HepG2 (cell line): Measurements from ENCODE around the gene PPIL6. TPM values are rescaled to one million over a fixed set of nuclear protein-coding genes. Genes with fewer than 3 reads are reported as not detected.
A peak's percentile ranks its signal among the peaks of the same experiment; 100 is the strongest.

Source experiments
- ATAC-seq: fragments of 200-7000 bp; cut with Tn5 transposase; 3 replicates; pipeline ENCODE4 v1.9.1; 2020; ENCODE audit warnings: mild to moderate bottlenecking, moderate library complexity
- BruUV-seq: library from RNA; stranded (reverse); fragments of 400-500 nt; replicated peaks from 2 replicates; lab custom pipeline; 2021; lab: Mats Ljungman, UMichigan
- CTCF ChIA-PET: fragments of 300-600 bp; formaldehyde crosslinking; extraction: SDS; loops from one replicate; lab custom pipeline; 2021; ENCODE audit warnings: low total read pairs, inconsistent platforms, low intra/inter-chr PET ratio; lab: Yijun Ruan, JAX
- POLR2A ChIA-PET: fragments of 350-600 bp; sonication (Branson Sonifier 250); formaldehyde crosslinking; loops from one replicate; lab custom pipeline; 2020; ENCODE audit warnings: antibody characterized with exemption, inconsistent platforms; lab: Yijun Ruan, JAX
- DNase-seq: peaks from one replicate; pipeline ENCODE4 v3.0.0-alpha.2; 2015; ENCODE audit warnings: low spot score
- FAIRE-seq: peaks from 3 replicates; lab custom pipeline; 2011; peaks lifted over from hg19 to GRCh38; lab: Jason Lieb, UNC
- H2AFZ ChIP-seq: one replicate; pipeline ENCODE4 v1.6.1; 2011; ENCODE audit warnings: low read length, inconsistent platforms
- H3K27ac ChIP-seq: fragments of 300-600 bp; 3 replicates; pipeline ENCODE4 v1.8.0; 2011; ENCODE audit warnings: mixed run types, mild to moderate bottlenecking, mixed read lengths, low read length, inconsistent platforms; ENCODE audit not compliant: insufficient read depth; ENCODE audit errors: extremely low read length
- H3K27me3 ChIP-seq, 2 experiments: fragments of 200-600 bp in 1 of 2; 2 replicates in 1 of 2; 3 replicates in 1 of 2; pipeline versions ENCODE4 v1.6.0 to v1.8.0; 2011; ENCODE audit warnings: low read length in 2 of 2, mild to moderate bottlenecking in 2 of 2, moderate library complexity in 2 of 2, inconsistent platforms in 1 of 2; ENCODE audit not compliant: insufficient read depth in 2 of 2, control insufficient read depth in 1 of 2
- H3K36me3 ChIP-seq, 2 experiments: fragments of 200-600 bp in 1 of 2; replicated peaks in 1 of 2; 2 replicates in 1 of 2; 3 replicates in 1 of 2; pipeline versions ENCODE4 v1.5.1 to v1.8.0; 2011; ENCODE audit warnings: low read length in 2 of 2, inconsistent platforms in 1 of 2; ENCODE audit not compliant: insufficient read depth in 2 of 2, control insufficient read depth in 1 of 2
- H3K4me1 ChIP-seq: 2 replicates; pipeline ENCODE4 v1.5.1; 2012; ENCODE audit warnings: low read length, inconsistent platforms; ENCODE audit not compliant: insufficient read depth
- H3K4me2 ChIP-seq: 2 replicates; pipeline ENCODE4 v1.6.0; 2011; ENCODE audit warnings: low read depth, low read length, inconsistent platforms
- H3K4me3 ChIP-seq, 3 experiments: fragments of 200-600 bp in 1 of 3; sonication (generic), shearing (Covaris generic) in 1 of 3; replicated peaks in 1 of 3; 2 replicates each; pipeline ENCODE4 v1.5.1; 2011 to 2016; ENCODE audit warnings: low read length in 3 of 3, inconsistent platforms in 2 of 3, low read depth in 2 of 3, mild to moderate bottlenecking in 2 of 3, control low read depth in 1 of 3, mixed read lengths in 1 of 3; ENCODE audit not compliant: insufficient read depth in 1 of 3
- H3K79me2 ChIP-seq: one replicate; pipeline ENCODE4 v1.6.1; 2011; ENCODE audit warnings: low read length, inconsistent platforms; ENCODE audit not compliant: insufficient read depth
- H3K9ac ChIP-seq: 2 replicates; pipeline ENCODE4 v1.6.0; 2011; ENCODE audit warnings: mild to moderate bottlenecking, low read depth, low read length, inconsistent platforms; ENCODE audit not compliant: insufficient read depth
- H3K9me3 ChIP-seq: 2 replicates; pipeline ENCODE4 v1.5.1; 2012; ENCODE audit warnings: mild to moderate bottlenecking, low read length
- H4K20me1 ChIP-seq: 2 replicates; pipeline ENCODE4 v1.6.0; 2011; ENCODE audit warnings: inconsistent platforms, mild to moderate bottlenecking, low read length, moderate library complexity; ENCODE audit not compliant: insufficient read depth
- ATF7 ChIP-seq, 2 experiments: fragments of 450-650 bp in 1 of 2; sonication (generic) in 1 of 2; formaldehyde crosslinking in 1 of 2; IDR thresholded peaks; 2 replicates each; pipeline versions ENCODE4 v1.4.0 to v1.6.1; 2016 to 2020; ENCODE audit warnings: antibody characterized with exemption in 1 of 2, mild to moderate bottlenecking in 1 of 2, missing genetic modification reagents in 1 of 2
- DBP ChIP-seq: sonication (generic); formaldehyde crosslinking; IDR thresholded peaks from 2 replicates; pipeline ENCODE4 v1.4.0; 2020; ENCODE audit warnings: missing genetic modification reagents; ENCODE audit errors: not compliant biosample characterization
- HDAC2 ChIP-seq: sonication (generic); formaldehyde crosslinking; IDR thresholded peaks from 2 replicates; pipeline ENCODE4 v1.4.0; 2020; ENCODE audit warnings: missing genetic modification reagents
- IKZF1 ChIP-seq: fragments of 450-650 bp; IDR thresholded peaks from 2 replicates; pipeline ENCODE4 v1.7.1; 2016
- NR3C1 ChIP-seq: sonication (generic); formaldehyde crosslinking; IDR thresholded peaks from 2 replicates; pipeline ENCODE4 v1.4.0; 2020; ENCODE audit warnings: missing genetic modification reagents
- ZKSCAN1 ChIP-seq: fragments of 150-350 bp; IDR thresholded peaks from 2 replicates; pipeline ENCODE4 v1.6.1; 2014; ENCODE audit warnings: low read length
- ZNF136 ChIP-seq: sonication (generic); formaldehyde crosslinking; IDR thresholded peaks from 2 replicates; pipeline ENCODE4 v1.8.1; 2022; ENCODE audit warnings: low read depth, mild to moderate bottlenecking, moderate library complexity, missing genetic modification reagents
- ZNF142 ChIP-seq: sonication (generic); formaldehyde crosslinking; IDR thresholded peaks from 2 replicates; pipeline ENCODE4 v1.4.0; 2020; ENCODE audit warnings: missing genetic modification reagents
- ZNF143 ChIP-seq: sonication (generic); formaldehyde crosslinking; IDR thresholded peaks from 2 replicates; pipeline ENCODE4 v1.4.0; 2020; ENCODE audit warnings: missing genetic modification reagents
- ZNF180 ChIP-seq: sonication (generic); formaldehyde crosslinking; IDR thresholded peaks from 2 replicates; pipeline ENCODE4 v1.4.0; 2020; ENCODE audit warnings: low read depth, missing genetic modification reagents, borderline replicate concordance
- ZNF552 ChIP-seq: sonication (generic); formaldehyde crosslinking; IDR thresholded peaks from 2 replicates; pipeline ENCODE4 v1.9.0; 2022; ENCODE audit warnings: missing genetic modification reagents, mild to moderate bottlenecking, borderline replicate concordance
- ZNF75D ChIP-seq: sonication (generic); formaldehyde crosslinking; IDR thresholded peaks from 2 replicates; pipeline ENCODE4 v1.8.1; 2023; ENCODE audit warnings: missing genetic modification reagents, mild to moderate bottlenecking, borderline replicate concordance
- WGBS: methylation state at CpG from one replicate; pipeline ENCODE4 v1.1.6; 2017; ENCODE audit warnings: low lambda C conversion rate; 5-methylcytosine and 5-hydroxymethylcytosine counted together
- in situ Hi-C: cut with HindIII; loops from 2 replicates; pipeline ENCODE4 v1.10.0; 2017; ENCODE audit warnings: low pct_unique_long_range_greater_than_20kb; ENCODE audit not compliant: extremely low pct_ligation_motif_present
- intact Hi-C: fragments of 100-400 bp; cut with micrococcal nuclease; formaldehyde crosslinking; loops from one replicate; pipeline ENCODE4 v1.10.0; 2022; ENCODE audit not compliant: unreplicated experiment
- polyA plus RNA-seq, 8 experiments: library from polyadenylated mRNA; depleted of rRNA in 3 of 8; stranded (reverse) in 7 of 8; unstranded in 1 of 8; fragments of >200 nt; fragmentation: Illumina TruSeq in 4 of 8; extraction: Trizol in 4 of 8; gene quantifications; 2 replicates each; pipeline versions ENCODE4 v1.2.1 to v1.2.3, GENCODE V29; 2011 to 2016; ENCODE audit warnings: low read depth in 4 of 8, missing spikeins in 1 of 8, mixed read lengths in 1 of 8; ENCODE audit not compliant: insufficient read depth in 1 of 8
- total RNA-seq, 5 experiments: library from RNA; depleted of rRNA; stranded (reverse); fragments of >200 nt; fragmentation: Illumina TruSeq; extraction: Trizol; gene quantifications; 2 replicates each; pipeline ENCODE4 v1.2.3, GENCODE V29; 2016; ENCODE audit warnings: low read depth in 1 of 5

Gene PPIL6
- total and polyA plus RNA-seq, 2 of the 13 experiments (the other 11 are each of a cell fraction or from before 2014, with no cell fraction given): 0.22 to 0.46 TPM

- Histone ChIP-seq H3K4me3 (peak overlapping the region; percentile 95 to 99 (median 99)), H3K27ac (no peak overlapping the region), H2AFZ (no peak overlapping the region), H3K4me1 (peaks cover 27% of the 10 kb centered on the region), H3K36me3 (peaks cover 10 to 43% of the 10 kb centered on the region in 2 experiments), H3K4me2 (peak overlapping the region; percentile 96), H4K20me1 (peaks cover 45% of the 10 kb centered on the region), H3K9me3 (no peaks in the 10 kb centered on the region), H3K79me2 (peaks cover 66% of the 10 kb centered on the region), H3K27me3 (no peaks in the 10 kb centered on the region; a peak in 1 of 5 replicates), H3K9ac (peak overlapping the region; percentile 99; the same call in 1 of the 2 replicates)
- no TSS peak for BruUV-seq
- ATAC-seq (no peak), FAIRE-seq (no peak), DNase-seq (no peak)
- POLR2A ChIA-PET: no interaction called here
- 23% methylated on average over 2 of the region's 2 CpGs for WGBS
- CTCF ChIA-PET: no interaction called here
- intact Hi-C loops (loop anchor here (5.0 kb wide), 1 partner anchor 282 kb away; the partner anchor contains the start of gene CEP57L1), in situ Hi-C loops (loop anchor here (5.0 kb wide), 2 partner anchors 63 to 192 kb away; partner anchors contain the start of genes PPIL6 and SMPD2)
- no peak for TF ChIP-seq ZNF180 (CRISPR knock-in tag)
These were observed 60.7 kb downstream of the PPIL6 start for GRCh38 chr6:109379711-109380110.

- no peak overlapping the region for H3K9ac ChIP-seq
- no peak overlapping the region for H3K27ac ChIP-seq
- no peak overlapping the region for H3K4me2 ChIP-seq
- ATAC-seq (no peak), DNase-seq (no peak), FAIRE-seq (no peak)
- peaks cover 20 to 60% of the 10 kb centered on the region in 2 experiments for H3K36me3 ChIP-seq
- H3K4me3 ChIP-seq: no peak overlapping the region
- CTCF ChIA-PET: no interaction called here
- in situ Hi-C loops: no loop called here
- POLR2A ChIA-PET: no interaction called here
- H3K27me3 ChIP-seq: no peaks in the 10 kb centered on the region; a peak in 1 of 5 replicates
- no TSS peak for BruUV-seq
- peaks cover 23% of the 10 kb centered on the region for H3K4me1 ChIP-seq
- peaks cover 69% of the 10 kb centered on the region for H3K79me2 ChIP-seq
- H4K20me1 ChIP-seq: peaks cover 45% of the 10 kb centered on the region
- H3K9me3 ChIP-seq: no peaks in the 10 kb centered on the region
- no peak overlapping the region for H2AFZ ChIP-seq
- intact Hi-C loops: no loop called here
- 95% methylated on average over 3 of the region's 3 CpGs for WGBS
- no peak for TF ChIP-seq ZNF552 (CRISPR knock-in tag)
- TF ChIP-seq HDAC2 (CRISPR knock-in tag): no peak
- TF ChIP-seq NR3C1: no peak
- no peak for TF ChIP-seq ZNF143 (CRISPR knock-in tag)
- TF ChIP-seq ZNF142 (CRISPR knock-in tag): no peak
- TF ChIP-seq ZNF136 (CRISPR knock-in tag): no peak
- TF ChIP-seq IKZF1: no peak
- no peak for TF ChIP-seq ATF7 (IDR thresholded peaks at IDR 0.05)
- TF ChIP-seq ATF7 (CRISPR knock-in tag; IDR thresholded peaks at IDR 0.05): no peak
- TF ChIP-seq DBP (CRISPR knock-in tag): no peak
- no peak for TF ChIP-seq ZKSCAN1
- TF ChIP-seq ZNF75D (CRISPR knock-in tag): no peak
These were observed 62.7 kb downstream of the PPIL6 start for GRCh38 chr6:109377717-109378116.
